NCI-H2081 (cell line): Measurements from ENCODE around the gene ZNF23.

Experiments
- DNase-seq, 2 experiments: peaks; one replicate each; lab custom pipeline; 2025; lab: John Stamatoyannopoulos, UW

ZNF23 gene

GRCh38 chr16:71467810-71468209 lies 5.8 kb upstream of the ZNF23 start:
- no peak for DNase-seq

DNA sequence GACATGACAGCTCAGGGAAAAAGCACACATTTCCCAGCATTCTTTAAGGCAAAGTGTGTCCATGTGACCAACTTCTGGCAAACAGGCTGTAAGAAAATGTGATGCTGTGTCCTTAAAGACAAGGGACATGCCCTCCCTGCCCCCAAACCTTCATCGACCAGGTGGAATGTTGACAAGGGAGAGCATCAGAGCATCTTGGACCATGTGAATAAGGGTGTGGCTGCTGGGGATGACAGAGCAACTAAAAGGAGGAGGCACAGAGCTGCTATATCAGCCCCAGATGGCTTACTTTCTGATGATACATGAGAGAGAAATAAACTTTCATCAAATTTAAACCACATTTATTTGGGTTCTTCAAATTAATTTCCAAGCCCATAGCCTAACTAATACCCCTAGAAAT lies 2.2 kb upstream of the ZNF23 start:
- no peak for DNase-seq

GRCh38 chr16:71460941-71461340 lies 1.1 kb downstream of the ZNF23 start:
- DNase-seq = no peak

DNA sequence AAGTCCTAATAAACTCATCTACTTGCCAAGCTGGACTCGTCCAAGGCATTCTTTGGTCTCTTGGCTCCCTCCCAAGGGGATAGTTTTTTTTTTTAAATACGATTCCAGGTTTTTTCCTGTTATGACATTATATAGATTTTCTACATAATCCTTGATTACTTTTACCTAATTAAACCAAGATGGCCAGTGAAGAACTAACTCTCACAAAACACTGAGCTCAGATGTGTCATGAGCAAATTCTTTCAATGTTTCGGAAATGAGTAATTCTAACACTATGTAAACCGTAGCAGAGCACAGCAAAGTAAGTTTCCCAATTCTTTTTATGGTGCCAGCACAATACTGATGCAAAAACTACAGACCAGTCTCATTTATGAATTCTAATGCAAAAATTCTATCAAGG lies 1.8 kb downstream of the ZNF23 start:
- DNase-seq = no peak

- no peak for DNase-seq
Measured at GRCh38 chr16:71459510-71459909, 2.5 kb downstream of the ZNF23 start.

GRCh38 chr16:71456801-71457200 lies 5.2 kb downstream of the ZNF23 start:
- DNase-seq = no peak

- DNase-seq = no peak
Measured at GRCh38 chr16:71453036-71453435, 9.0 kb downstream of the ZNF23 start.

GRCh38 chr16:71449020-71449419 lies 13.0 kb downstream of the ZNF23 start:
- DNase-seq = no peak

GRCh38 chr16:71448274-71448866 lies 13.7 kb downstream of the ZNF23 start:
- DNase-seq = no peak

- no peak for DNase-seq
Measured at GRCh38 chr16:71443714-71444113, 18.3 kb downstream of the ZNF23 start.

GRCh38 chr16:71442051-71442440 lies 20.0 kb downstream of the ZNF23 start, which contains the start of gene TLE7:
TLE7 (minus strand) TSS chr16:71442054; CDS start chr16:71433324, 8,730 bp downstream.
- no peak for DNase-seq

- DNase-seq = no peak
Measured at GRCh38 chr16:71441348-71442050, 20.5 kb downstream of the ZNF23 start.

GRCh38 chr16:71440669-71441347 lies 21.2 kb downstream of the ZNF23 start:
- no peak for DNase-seq

GRCh38 chr16:71439523-71439922 lies 22.5 kb downstream of the ZNF23 start:
- no peak for DNase-seq

- no peak for DNase-seq
Measured at GRCh38 chr16:71436473-71436872, 25.6 kb downstream of the ZNF23 start.

- DNase-seq = no peak
Measured at GRCh38 chr16:71432906-71433305, 29.1 kb downstream of the ZNF23 start.

- DNase-seq = no peak
Measured at GRCh38 chr16:71431991-71432390, 30.1 kb downstream of the ZNF23 start.

DNA sequence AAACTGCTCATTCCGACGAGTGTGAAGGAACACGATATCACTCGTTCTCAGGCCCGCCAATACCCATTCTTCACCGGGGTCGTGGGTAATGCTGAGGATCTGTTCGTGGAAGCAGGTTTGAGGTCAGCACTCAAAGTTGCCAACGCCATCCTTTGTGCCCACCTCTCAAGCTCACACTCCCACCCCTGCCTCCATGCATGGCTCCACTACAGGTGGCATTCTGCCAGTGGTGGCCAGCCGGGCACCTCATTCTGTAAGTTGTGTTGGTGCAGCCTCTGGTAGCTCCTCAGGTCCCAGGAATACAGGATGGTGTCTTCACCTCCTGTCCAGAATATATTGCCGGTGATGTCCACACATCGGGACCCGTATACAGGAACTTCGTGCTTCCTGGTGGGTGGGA lies 30.9 kb downstream of the ZNF23 start:
- DNase-seq = no peak

DNA sequence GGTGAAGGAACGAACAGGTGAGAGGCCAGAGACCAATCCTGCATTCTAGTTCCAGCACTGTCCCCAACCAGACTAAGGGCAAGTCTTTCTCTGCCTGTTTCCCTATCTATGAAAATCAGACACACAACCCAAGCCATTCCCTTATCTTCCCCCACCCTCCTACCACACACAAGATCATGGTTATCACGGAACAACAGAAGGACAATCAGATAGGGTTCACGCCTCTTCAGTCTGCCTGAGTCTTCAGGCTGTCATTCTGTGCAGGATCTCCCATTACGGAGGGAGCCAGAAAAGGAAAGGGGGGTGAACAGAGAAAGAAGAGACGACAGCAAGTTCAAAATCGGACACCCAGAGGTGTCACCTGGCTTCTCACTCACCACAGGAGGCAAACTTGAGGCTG lies 31.3 kb downstream of the ZNF23 start:
- DNase-seq = no peak

GRCh38 chr16:71429581-71429980 lies 32.5 kb downstream of the ZNF23 start:
- no peak for DNase-seq

DNA sequence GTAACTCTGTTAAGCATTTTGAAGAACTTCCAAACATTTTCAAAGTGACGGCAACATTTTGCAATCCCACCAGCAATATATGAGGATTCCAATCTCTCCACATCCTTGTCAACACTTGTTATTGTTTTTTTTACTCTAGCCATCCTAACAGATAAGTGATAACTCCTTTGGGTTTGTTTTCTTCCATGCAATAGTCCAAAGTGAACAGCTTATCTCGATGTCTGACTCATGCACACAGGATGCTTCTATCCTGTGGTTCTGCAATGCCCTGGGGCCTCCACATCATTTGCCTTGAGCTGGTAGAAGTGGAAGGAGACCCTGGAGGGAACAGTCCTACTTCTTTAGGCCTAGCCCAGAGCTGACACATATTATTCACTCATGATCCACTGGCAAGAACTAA lies 33.2 kb downstream of the ZNF23 start:
- DNase-seq = no peak

GRCh38 chr16:71428385-71428784 lies 33.7 kb downstream of the ZNF23 start:
- DNase-seq = no peak

GRCh38 chr16:71426880-71427615 lies 35.0 kb downstream of the ZNF23 start:
- no peak for DNase-seq
